ENCODE results near the gene LTF. TPM values are rescaled to one million over a fixed set of nuclear protein-coding genes. Genes with fewer than 3 reads are reported as not detected.
"Not testable (repeated sequence)": the region's sequence is repeated elsewhere in the genome, so short reads cannot be mapped to it uniquely, and the experiment has no call there.

Gene LTF
- total RNA-seq, 1 donor from 2014 or later, result not detected

- Mint-ChIP-seq H3K9me3 (no peaks in the 10 kb centered on the region), H3K36me3 (ENCODE audit: low read depth) (no peaks in the 10 kb centered on the region), H3K27me3 (ENCODE audit: insufficient read depth) (peaks cover 9% of the 10 kb centered on the region), H3K4me1 (ENCODE audit: low read depth) (peaks cover 9% of the 10 kb centered on the region), H3K4me3 (no peak overlapping the region), H3K27ac (no peak overlapping the region)
- intact Hi-C loops (cut with micrococcal nuclease), result loop anchor here (1.0 kb wide), 1 partner anchor 46 kb away; no protein-coding TSS in a partner anchor
- no peak for DNase-seq (ENCODE audit: low spot score)
These were observed 68.8 kb downstream of the LTF start for GRCh38 chr3:46395766-46396530.

- H3K4me3 Mint-ChIP-seq, result no peak overlapping the region
- H3K36me3 Mint-ChIP-seq (ENCODE audit: low read depth), result no peaks in the 10 kb centered on the region
- H3K4me1 Mint-ChIP-seq (ENCODE audit: low read depth), result peaks cover 9% of the 10 kb centered on the region
- peaks cover 9% of the 10 kb centered on the region for H3K27me3 Mint-ChIP-seq (ENCODE audit: insufficient read depth)
- intact Hi-C loops (cut with micrococcal nuclease), result loop anchor here (1.0 kb wide), 1 partner anchor 47 kb away; no protein-coding TSS in a partner anchor
- no peaks in the 10 kb centered on the region for H3K9me3 Mint-ChIP-seq
- DNase-seq (ENCODE audit: low spot score), result no peak
- H3K27ac Mint-ChIP-seq, result no peak overlapping the region
These were observed 69.5 kb downstream of the LTF start for GRCh38 chr3:46395210-46395661.

GRCh38 chr3:46393554-46394434 is 70.9 kb downstream of the LTF start:
- no peak overlapping the region for H3K4me3 Mint-ChIP-seq
- peaks cover 9% of the 10 kb centered on the region for H3K27me3 Mint-ChIP-seq (ENCODE audit: insufficient read depth)
- H3K9me3 Mint-ChIP-seq, result no peaks in the 10 kb centered on the region
- DNase-seq (ENCODE audit: low spot score), result no peak
- no peak overlapping the region for H3K27ac Mint-ChIP-seq
- H3K4me1 Mint-ChIP-seq (ENCODE audit: low read depth), result peaks cover 9% of the 10 kb centered on the region
- no peaks in the 10 kb centered on the region for H3K36me3 Mint-ChIP-seq (ENCODE audit: low read depth)
- intact Hi-C loops (cut with micrococcal nuclease), result no loop called here

GRCh38 chr3:46393011-46393410 is 71.7 kb downstream of the LTF start:
- no peak for DNase-seq (ENCODE audit: low spot score)
- H3K27ac Mint-ChIP-seq, result no peak overlapping the region
- no peak overlapping the region for H3K4me3 Mint-ChIP-seq
- H3K36me3 Mint-ChIP-seq (ENCODE audit: low read depth), result no peaks in the 10 kb centered on the region
- peaks cover 9% of the 10 kb centered on the region for H3K4me1 Mint-ChIP-seq (ENCODE audit: low read depth)
- peaks cover 9% of the 10 kb centered on the region for H3K27me3 Mint-ChIP-seq (ENCODE audit: insufficient read depth)
- intact Hi-C loops (cut with micrococcal nuclease), result no loop called here
- no peaks in the 10 kb centered on the region for H3K9me3 Mint-ChIP-seq

GRCh38 chr3:46391526-46391925 is 73.2 kb downstream of the LTF start:
- DNase-seq (ENCODE audit: low spot score), result not testable (repeated sequence)

GRCh38 chr3:46389306-46389705 is 75.4 kb downstream of the LTF start:
- DNase-seq (ENCODE audit: low spot score), result no peak
- Mint-ChIP-seq H3K9me3 (no peaks in the 10 kb centered on the region), H3K4me1 (ENCODE audit: low read depth) (peaks cover 13% of the 10 kb centered on the region), H3K27me3 (ENCODE audit: insufficient read depth) (no peaks in the 10 kb centered on the region), H3K4me3 (no peak overlapping the region), H3K36me3 (ENCODE audit: low read depth) (peaks cover 1% of the 10 kb centered on the region), H3K27ac (no peak overlapping the region)
- intact Hi-C loops (cut with micrococcal nuclease), result no loop called here

More at GRCh38 chr3:46391526-46391925, 73.2 kb downstream of the LTF start:
- H3K27ac Mint-ChIP-seq; H3K36me3 Mint-ChIP-seq (ENCODE audit: low read depth); intact Hi-C loops (cut with micrococcal nuclease); H3K9me3 Mint-ChIP-seq; H3K4me3 Mint-ChIP-seq; H3K27me3 Mint-ChIP-seq (ENCODE audit: insufficient read depth); H3K4me1 Mint-ChIP-seq (ENCODE audit: low read depth): not testable (repeated sequence)

- H3K36me3 Mint-ChIP-seq (ENCODE audit: low read depth); H3K27ac Mint-ChIP-seq; intact Hi-C loops (cut with micrococcal nuclease); H3K9me3 Mint-ChIP-seq; DNase-seq (ENCODE audit: low spot score); H3K27me3 Mint-ChIP-seq (ENCODE audit: insufficient read depth); H3K4me3 Mint-ChIP-seq: not testable (repeated sequence)
- H3K4me1 Mint-ChIP-seq (ENCODE audit: low read depth), result peaks cover 16% of the 10 kb centered on the region
These were observed 75.9 kb downstream of the LTF start for GRCh38 chr3:46388847-46389246.

- Mint-ChIP-seq H3K27ac (no peak overlapping the region), H3K36me3 (ENCODE audit: low read depth) (peaks cover 1% of the 10 kb centered on the region), H3K27me3 (ENCODE audit: insufficient read depth) (peaks cover 2% of the 10 kb centered on the region), H3K4me3 (no peak overlapping the region), H3K9me3 (no peaks in the 10 kb centered on the region), H3K4me1 (ENCODE audit: low read depth) (peaks cover 29% of the 10 kb centered on the region)
- intact Hi-C loops (cut with micrococcal nuclease), result no loop called here
- DNase-seq (ENCODE audit: low spot score), result no peak
These were observed 78.5 kb downstream of the LTF start for GRCh38 chr3:46386205-46386604.

Other genes starting within 250 kb of the LTF start
- gene CCR3, start 222.4 kb downstream of the LTF start, total RNA-seq, result 0.29 TPM in 1 of 2 replicates, not detected in the other
- gene CCR2, start 110.8 kb downstream of the LTF start, total RNA-seq, result 20.6 and 21.0 TPM in 2 replicates
- 5.8 TPM in 2 replicates for gene CCR5, start 94.0 kb downstream of the LTF start, total RNA-seq
- gene CCRL2, start 57.6 kb downstream of the LTF start, total RNA-seq, result 2.2 and 3.9 TPM in 2 replicates
- not detected in 2 replicates for gene RTP3, start 33.1 kb upstream of the LTF start, total RNA-seq
- gene LRRC2, start 101.4 kb upstream of the LTF start, total RNA-seq, result not detected in 2 replicates
- not detected in 2 replicates for gene FAM240A, start 147.6 kb upstream of the LTF start, total RNA-seq
- gene ALS2CL, start 228.8 kb upstream of the LTF start, total RNA-seq, result 0.10 and 0.22 TPM in 2 replicates
- 0.34 TPM in 1 of 2 replicates, not detected in the other for gene TMIE, start 236.5 kb upstream of the LTF start, total RNA-seq

Data from activated T-helper 1 cell treated with anti-CD3 and anti-CD28 coated beads, Interleukin-12 subunit alpha, Interleukin-12 subunit beta, Interleukin-2, Interleukin-4 antibody, amounts not matched to agents 30 ng/mL and 10 ng/mL and 1 ng/mL, durations not matched to agents 14 hours and 24 hours and 36 hours (primary cell).